SK-N-SH (cell line): ENCODE measurements around the gene TSSK6. TPM values are rescaled to one million over a fixed set of nuclear protein-coding genes. Genes with fewer than 3 reads are reported as not detected.
A peak's percentile ranks its signal among the peaks of the same experiment; 100 is the strongest.

Source experiments
- CTCF ChIA-PET: fragments of 300-600, 350-600 bp; formaldehyde crosslinking; extraction: SDS; loops from one replicate; lab custom pipeline; 2021; lab: Yijun Ruan, JAX
- POLR2A ChIA-PET: fragments of 350-600 bp; sonication (Branson Sonifier 250); formaldehyde crosslinking; extraction: SDS; loops from one replicate; lab custom pipeline; 2020; ENCODE audit warnings: antibody characterized with exemption, inconsistent platforms; lab: Yijun Ruan, JAX
- DNase-seq: peaks from one replicate; pipeline ENCODE4 v3.0.0; 2012
- H2AFZ ChIP-seq: fragments of 200-600 bp; sonication (generic); 2 replicates; pipeline ENCODE4 v1.8.1; 2016; ENCODE audit warnings: antibody characterized with exemption, mild to moderate bottlenecking, low read depth
- H3F3A ChIP-seq: fragments of 200-600 bp; sonication (generic); replicated peaks from 2 replicates; pipeline ENCODE3; 2016; ENCODE audit warnings: antibody characterized with exemption, mild to moderate bottlenecking; ENCODE audit not compliant: insufficient read depth
- H3K27ac ChIP-seq, 2 experiments: fragments of 200-500 bp in 1 of 2; fragments of 200-600 bp in 1 of 2; sonication (Bioruptor generic) in 1 of 2; sonication (generic), shearing (Covaris generic) in 1 of 2; 2 replicates each; pipeline versions ENCODE4 v1.5.1 to v1.6.1; 2014 to 2016; ENCODE audit warnings: low read depth in 2 of 2, inconsistent platforms in 1 of 2, low read length in 1 of 2, mild to moderate bottlenecking in 1 of 2, mixed read lengths in 1 of 2
- H3K27me3 ChIP-seq: fragments of 200-600 bp; sonication (generic), shearing (Covaris generic); 2 replicates; pipeline ENCODE4 v1.6.1; 2016; ENCODE audit warnings: mixed run types; ENCODE audit not compliant: insufficient read depth
- H3K36me3 ChIP-seq, 2 experiments: fragments of 200-500 bp in 1 of 2; fragments of 200-600 bp in 1 of 2; sonication (Bioruptor generic) in 1 of 2; sonication (generic) in 1 of 2; replicated peaks in 1 of 2; 2 replicates each; pipeline versions ENCODE3 to v1.5.1; 2014 to 2016; ENCODE audit warnings: low read length in 1 of 2, mild to moderate bottlenecking in 1 of 2; ENCODE audit not compliant: insufficient read depth in 2 of 2, control insufficient read depth in 1 of 2
- H3K4me1 ChIP-seq, 2 experiments: fragments of 200-500 bp in 1 of 2; fragments of 200-600 bp in 1 of 2; sonication (Bioruptor generic) in 1 of 2; sonication (generic), shearing (Covaris generic) in 1 of 2; 2 replicates each; pipeline versions ENCODE4 v1.5.1 to v1.6.1; 2014 to 2016; ENCODE audit warnings: low read depth in 1 of 2, low read length in 1 of 2, mixed run types in 1 of 2; ENCODE audit not compliant: insufficient read depth in 2 of 2, control insufficient read depth in 1 of 2
- H3K4me2 ChIP-seq: fragments of 200-600 bp; sonication (generic), shearing (Covaris generic); 2 replicates; pipeline ENCODE4 v1.6.1; 2017; ENCODE audit warnings: mixed run types
- H3K4me3 ChIP-seq, 2 experiments: fragments of 200-500 bp in 1 of 2; fragments of 200-600 bp in 1 of 2; sonication (Bioruptor generic) in 1 of 2; sonication (generic), shearing (Covaris generic) in 1 of 2; 2 replicates each; pipeline versions ENCODE4 v1.5.1 to v1.8.1; 2014 to 2016; ENCODE audit warnings: low read depth in 2 of 2, inconsistent platforms in 1 of 2, low read length in 1 of 2, mild to moderate bottlenecking in 1 of 2, mixed read lengths in 1 of 2, moderate library complexity in 1 of 2
- H3K79me2 ChIP-seq: fragments of 200-600 bp; sonication (generic); 2 replicates; pipeline ENCODE4 v1.8.1; 2017; ENCODE audit warnings: mild to moderate bottlenecking; ENCODE audit not compliant: insufficient read depth
- H3K9ac ChIP-seq: fragments of 200-600 bp; sonication (generic); 2 replicates; pipeline ENCODE4 v1.6.1; 2017; ENCODE audit warnings: mixed run types
- H3K9me2 ChIP-seq: fragments of 200-600 bp; sonication (generic); 2 replicates; pipeline ENCODE4 v1.6.1; 2017; ENCODE audit warnings: mixed run types
- H3K9me3 ChIP-seq: fragments of 200-600 bp; sonication (generic); 2 replicates; pipeline ENCODE4 v1.6.1; 2017; ENCODE audit warnings: mixed run types, mild to moderate bottlenecking, moderate library complexity
- H4K20me1 ChIP-seq: fragments of 200-600 bp; sonication (generic); 2 replicates; pipeline ENCODE4 v1.6.1; 2017; ENCODE audit warnings: mild to moderate bottlenecking, mixed run types; ENCODE audit not compliant: insufficient read depth
- ELF1 ChIP-seq: IDR thresholded peaks from 2 replicates; pipeline ENCODE4 v1.4.0; 2012
- EP300 ChIP-seq, 2 experiments: IDR thresholded peaks; 2 replicates each; pipeline versions ENCODE4 v1.4.0 to v1.6.1; 2012; ENCODE audit warnings: borderline replicate concordance in 1 of 2, low read depth in 1 of 2, low read length in 1 of 2
- FOSL2 ChIP-seq: IDR thresholded peaks from 2 replicates; pipeline ENCODE4 v1.4.0; 2012; ENCODE audit warnings: low read depth, mild to moderate bottlenecking, moderate library complexity, borderline replicate concordance
- FOXM1 ChIP-seq: IDR thresholded peaks from 2 replicates; pipeline ENCODE4 v1.4.0; 2012; ENCODE audit warnings: low read depth, mild to moderate bottlenecking
- GATA2 ChIP-seq: sonication (generic); formaldehyde crosslinking; IDR thresholded peaks from 2 replicates; pipeline ENCODE4 v1.5.0; 2020; ENCODE audit warnings: mild to moderate bottlenecking, missing genetic modification reagents
- JUND ChIP-seq: IDR thresholded peaks from 2 replicates; pipeline ENCODE4 v1.4.0; 2012
- MXI1 ChIP-seq: IDR thresholded peaks from 2 replicates; pipeline ENCODE4 v1.6.1; 2012; ENCODE audit warnings: mild to moderate bottlenecking, low read depth, low read length, improper control_type of control experiment
- SMC3 ChIP-seq: IDR thresholded peaks from 2 replicates; pipeline ENCODE4 v1.6.1; 2012; ENCODE audit warnings: low read depth, low read length, improper control_type of control experiment
- WGBS: methylation state at CpG from one replicate; pipeline ENCODE4 v1.1.6; 2017; ENCODE audit warnings: low lambda C conversion rate; 5-methylcytosine and 5-hydroxymethylcytosine counted together
- polyA plus RNA-seq, 3 experiments: library from polyadenylated mRNA; depleted of rRNA; stranded (reverse); fragments of >200 nt; gene quantifications; 2 replicates each; pipeline ENCODE4 v1.2.3, GENCODE V29; 2012
- TF ChIP-seq, protein P1 (sequence below): IDR thresholded peaks from 2 replicates; pipeline ENCODE4; 2012
- TF ChIP-seq, protein P2 (sequence below): fragments of 150-350 bp; IDR thresholded peaks from 2 replicates; pipeline ENCODE4 v1.6.1; 2017; ENCODE audit warnings: antibody characterized with exemption, low read length, low read depth, borderline replicate concordance

TSSK6 gene
- polyA plus RNA-seq, 1 of the 3 experiments (the other 2 are of a cell fraction): 3.1 TPM

DNA sequence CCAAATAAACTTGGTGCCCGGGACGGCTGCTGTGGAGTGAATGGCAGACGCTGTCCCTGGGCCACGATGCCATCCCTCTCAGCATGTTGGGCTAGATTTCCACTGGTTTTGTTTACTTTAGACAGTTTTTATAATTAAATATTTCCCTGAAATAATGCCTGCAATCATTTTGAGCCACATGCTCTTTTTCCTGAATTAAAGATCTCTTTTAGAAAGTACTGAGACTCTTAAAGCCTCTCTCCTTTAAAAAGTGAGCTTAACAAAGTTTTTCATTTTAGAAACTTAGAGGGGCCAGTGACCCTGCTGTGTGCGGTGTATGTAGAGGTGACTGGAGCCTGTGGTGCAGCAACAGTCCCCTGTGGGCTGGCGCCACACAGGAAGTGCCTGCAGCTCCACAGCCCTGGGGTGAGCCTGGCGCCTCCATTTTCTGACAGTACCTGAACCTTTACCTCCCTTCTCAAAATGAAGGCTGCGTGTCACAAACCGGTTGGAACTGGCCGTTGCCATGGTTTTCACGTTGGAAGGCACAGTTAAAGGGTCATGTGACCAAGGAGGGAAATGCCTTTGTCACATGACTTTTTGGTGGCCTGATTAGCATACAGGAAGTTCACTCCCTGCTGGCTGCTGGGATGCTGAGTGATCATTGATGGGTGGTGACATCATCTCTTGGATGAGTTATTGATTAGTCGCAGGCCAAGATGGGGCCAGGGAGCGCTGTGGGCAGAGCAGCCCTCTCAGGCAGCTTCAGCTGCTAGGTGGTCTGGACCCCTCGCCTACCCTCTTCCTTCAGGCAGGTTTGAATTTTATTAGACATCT lies 26.3 kb downstream of the TSSK6 start (continued):
- TF ChIP-seq FOSL2: no peak; the same call in 1 of the 2 replicates
- TF ChIP-seq, protein P1, sequence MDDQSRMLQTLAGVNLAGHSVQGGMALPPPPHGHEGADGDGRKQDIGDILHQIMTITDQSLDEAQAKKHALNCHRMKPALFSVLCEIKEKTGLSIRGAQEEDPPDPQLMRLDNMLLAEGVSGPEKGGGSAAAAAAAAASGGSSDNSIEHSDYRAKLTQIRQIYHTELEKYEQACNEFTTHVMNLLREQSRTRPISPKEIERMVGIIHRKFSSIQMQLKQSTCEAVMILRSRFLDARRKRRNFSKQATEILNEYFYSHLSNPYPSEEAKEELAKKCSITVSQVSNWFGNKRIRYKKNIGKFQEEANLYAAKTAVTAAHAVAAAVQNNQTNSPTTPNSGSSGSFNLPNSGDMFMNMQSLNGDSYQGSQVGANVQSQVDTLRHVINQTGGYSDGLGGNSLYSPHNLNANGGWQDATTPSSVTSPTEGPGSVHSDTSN: peak; percentile 64; the same call in 1 of the 2 replicates

DNA sequence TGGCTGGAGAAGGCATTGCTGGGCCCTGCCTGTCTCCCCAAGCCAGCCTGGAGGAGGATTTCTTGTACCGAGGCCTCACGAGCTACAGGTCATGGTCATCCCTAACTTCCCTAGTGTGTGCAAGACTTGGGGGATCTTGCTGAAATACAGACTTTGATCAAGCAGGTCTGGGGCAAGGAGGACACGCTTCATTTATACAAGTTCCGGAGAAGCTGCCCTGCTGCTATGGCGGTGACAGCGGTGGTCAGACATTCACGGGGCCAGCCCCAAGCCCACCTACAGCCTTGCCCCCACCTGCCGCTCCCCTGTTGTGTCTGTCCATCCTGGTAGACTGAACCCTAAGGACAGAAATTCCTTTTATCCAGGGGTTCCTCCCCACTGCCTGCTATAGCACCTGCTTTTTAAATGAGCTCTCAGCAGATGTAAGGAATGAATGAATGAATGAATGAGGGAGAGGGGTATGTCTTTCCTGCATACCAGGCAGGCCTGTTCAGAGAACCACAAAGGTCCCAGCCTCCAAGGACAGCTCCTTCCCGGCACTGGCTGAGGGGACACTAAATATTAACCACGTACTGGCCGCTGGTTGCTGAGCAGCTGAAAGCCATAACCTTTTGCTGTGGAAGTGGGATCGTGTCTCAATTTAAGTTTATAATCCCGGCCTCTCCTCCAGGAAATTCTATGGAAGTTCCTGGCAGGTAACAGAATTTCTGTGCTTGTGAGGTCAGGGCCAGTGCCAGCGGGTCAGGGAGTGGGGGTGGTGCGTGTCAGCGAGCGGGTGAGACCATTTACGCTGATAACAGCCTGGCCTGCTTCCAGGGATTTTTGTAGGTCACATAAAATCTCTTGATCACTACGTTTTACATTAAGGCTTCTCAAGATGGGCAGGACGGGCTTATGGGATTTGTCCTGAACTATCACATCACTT lies 27.1 kb downstream of the TSSK6 start:
- Histone ChIP-seq H3K9me3 (no peaks in the 10 kb centered on the region), H3K4me3 (0 out of 4 replicates have a peak overlapping the region, but pooled peaks of 1 of the 2 experiments have one; percentile 5), H3K4me1 (peaks cover 32 to 50% of the 10 kb centered on the region in 2 experiments), H3K36me3 (peaks cover 0 to 7% of the 10 kb centered on the region in 2 experiments), H3K9ac (peak overlapping the region; percentile 67), H3K79me2 (peaks cover 49% of the 10 kb centered on the region), H3K9me2 (no peaks in the 10 kb centered on the region), H3F3A (peaks cover 26% of the 10 kb centered on the region), H3K4me2 (peak overlapping the region; percentile 58), H4K20me1 (no peaks in the 10 kb centered on the region), H2AFZ (no peak overlapping the region), H3K27ac (peak overlapping the region; percentile 86 to 89), H3K27me3 (no peaks in the 10 kb centered on the region)
- ChIA-PET CTCF (interaction anchor here (0.7 to 9.7 kb wide), 9 partner anchors 15 to 167 kb away, joined by 3 to 172 read pairs (median 4); partner anchors contain the start of gene MAU2), POLR2A (interaction anchor here (0.8 kb wide), 1 partner anchor 83 kb away, joined by 3 read pairs; the partner anchor contains the start of gene GATAD2A)
- DNase-seq: peak; percentile 67
- 58% methylated on average over 19 of the region's 20 CpGs for WGBS
- TF ChIP-seq JUND: no peak
- TF ChIP-seq FOXM1: no peak
- peak; percentile 27; the same call in 1 of the 2 replicates for TF ChIP-seq GATA2 (CRISPR knock-in tag)
- TF ChIP-seq, protein P1: no peak
- peak; percentile 42; the same call in 1 of the 2 replicates for TF ChIP-seq MXI1
- TF ChIP-seq ELF1: no peak
- TF ChIP-seq SMC3: 0 out of 2 replicates have a peak, but pooled peaks have one; percentile 1
- no peak for TF ChIP-seq EP300 (IDR thresholded peaks at IDR 0.05; ENCODE audit: borderline replicate concordance in 1 of 2, low read depth in 1 of 2, low read length in 1 of 2)
- TF ChIP-seq, protein P2, sequence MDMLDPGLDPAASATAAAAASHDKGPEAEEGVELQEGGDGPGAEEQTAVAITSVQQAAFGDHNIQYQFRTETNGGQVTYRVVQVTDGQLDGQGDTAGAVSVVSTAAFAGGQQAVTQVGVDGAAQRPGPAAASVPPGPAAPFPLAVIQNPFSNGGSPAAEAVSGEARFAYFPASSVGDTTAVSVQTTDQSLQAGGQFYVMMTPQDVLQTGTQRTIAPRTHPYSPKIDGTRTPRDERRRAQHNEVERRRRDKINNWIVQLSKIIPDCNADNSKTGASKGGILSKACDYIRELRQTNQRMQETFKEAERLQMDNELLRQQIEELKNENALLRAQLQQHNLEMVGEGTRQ: no peak
